Smooth muscle cell (in vitro differentiated cells): Measurements from ENCODE around the gene GABBR2. TPM values are rescaled to one million over a fixed set of nuclear protein-coding genes. Genes with fewer than 3 reads are reported as not detected.

ENCODE experiments used
- DNase-seq: peaks from one replicate; lab custom pipeline; 2025; ENCODE audit not compliant: unreplicated experiment; lab: John Stamatoyannopoulos, UW
- H2AFZ ChIP-seq: fragments of 200-600 bp; sonication (generic); 2 replicates; pipeline ENCODE4 v1.6.0; 2016; ENCODE audit warnings: antibody characterized with exemption, low read depth, mild to moderate bottlenecking
- H3F3A ChIP-seq: fragments of 200-600 bp; sonication (generic); 2 replicates; pipeline ENCODE4 v1.6.0; 2017; ENCODE audit warnings: antibody characterized with exemption, low read depth
- H3K27ac ChIP-seq: fragments of 200-600 bp; sonication (generic); 2 replicates; pipeline ENCODE4 v1.5.1; 2016; ENCODE audit warnings: low read depth, mild to moderate bottlenecking
- H3K27me3 ChIP-seq: fragments of 200-600 bp; sonication (generic); 2 replicates; pipeline ENCODE4 v1.6.1; 2016; ENCODE audit warnings: low read depth, mild to moderate bottlenecking
- H3K36me3 ChIP-seq: fragments of 200-600 bp; sonication (generic); 2 replicates; pipeline ENCODE4 v1.5.1; 2016; ENCODE audit warnings: low read depth
- H3K4me1 ChIP-seq: fragments of 200-600 bp; sonication (generic); 2 replicates; pipeline ENCODE4 v1.5.1; 2016; ENCODE audit warnings: low read depth
- H3K4me2 ChIP-seq: fragments of 200-600 bp; sonication (generic); 2 replicates; pipeline ENCODE4 v1.6.0; 2016; ENCODE audit warnings: mild to moderate bottlenecking
- H3K4me3 ChIP-seq: fragments of 200-600 bp; sonication (generic); 2 replicates; pipeline ENCODE4 v1.5.1; 2016; ENCODE audit warnings: mild to moderate bottlenecking
- H3K79me2 ChIP-seq: fragments of 200-600 bp; sonication (generic); 2 replicates; pipeline ENCODE4 v1.6.0; 2016; ENCODE audit warnings: low read depth, mild to moderate bottlenecking
- H3K9ac ChIP-seq: fragments of 200-600 bp; sonication (generic); 2 replicates; pipeline ENCODE4 v1.6.0; 2016; ENCODE audit warnings: low read depth
- H3K9me3 ChIP-seq: fragments of 200-600 bp; sonication (generic); replicated peaks from 2 replicates; pipeline ENCODE4 v1.5.1; 2016; ENCODE audit warnings: low read depth
- H4K20me1 ChIP-seq: fragments of 200-600 bp; sonication (generic); 2 replicates; pipeline ENCODE4 v1.6.0; 2016; ENCODE audit warnings: low read depth
- CTCF ChIP-seq: fragments of 200-600 bp; sonication (generic); IDR thresholded peaks from 2 replicates; pipeline ENCODE4 v1.5.1; 2017; ENCODE audit warnings: borderline replicate concordance, mild to moderate bottlenecking, antibody characterized with exemption; ENCODE audit not compliant: insufficient read depth, poor library complexity, severe bottlenecking
- WGBS: methylation state at CpG from one replicate; pipeline ENCODE4 v1.1.7; 2016; ENCODE audit warnings: low lambda C conversion rate; 5-methylcytosine and 5-hydroxymethylcytosine counted together
- polyA plus RNA-seq: library from polyadenylated mRNA; unstranded; fragments of >200 nt; fragmentation: Nextera tagmentation; extraction: Ambion mirVana; gene quantifications from 2 replicates; pipeline ENCODE4 v1.2.1, GENCODE V29; 2016
- total RNA-seq: library from RNA; depleted of rRNA; stranded (reverse); fragments of >200 nt; gene quantifications from 2 replicates; pipeline ENCODE4 v1.2.3, GENCODE V29; 2014

Gene GABBR2
- total and polyA plus RNA-seq, 2 experiments from 2014 or later: 0.25 TPM; not detected in 1

GRCh38 chr9:98306384-98307145 lies 402.2 kb downstream of the GABBR2 start:
- no peaks in the 10 kb centered on the region for H3F3A ChIP-seq
- no peak overlapping the region for H2AFZ ChIP-seq
- no peaks in the 10 kb centered on the region for H4K20me1 ChIP-seq
- TF ChIP-seq CTCF: no peak
- no peak overlapping the region for H3K4me2 ChIP-seq
- H3K36me3 ChIP-seq: no peaks in the 10 kb centered on the region
- H3K79me2 ChIP-seq: no peaks in the 10 kb centered on the region
- WGBS: 73% methylated on average over 7 of the region's 7 CpGs
- H3K27me3 ChIP-seq: no peaks in the 10 kb centered on the region
- H3K4me3 ChIP-seq: no peak overlapping the region
- H3K9me3 ChIP-seq: no peaks in the 10 kb centered on the region
- DNase-seq: no peak
- no peak overlapping the region for H3K9ac ChIP-seq
- no peaks in the 10 kb centered on the region for H3K4me1 ChIP-seq
- no peak overlapping the region for H3K27ac ChIP-seq

- Histone ChIP-seq H3F3A (no peaks in the 10 kb centered on the region), H2AFZ (no peak overlapping the region), H3K9ac (no peak overlapping the region), H3K27me3 (no peaks in the 10 kb centered on the region), H3K36me3 (no peaks in the 10 kb centered on the region), H3K9me3 (no peaks in the 10 kb centered on the region), H3K4me3 (no peak overlapping the region), H4K20me1 (no peaks in the 10 kb centered on the region), H3K4me1 (no peaks in the 10 kb centered on the region), H3K4me2 (no peak overlapping the region), H3K79me2 (no peaks in the 10 kb centered on the region), H3K27ac (no peak overlapping the region)
- WGBS: 88% methylated on average over 4 of the region's 4 CpGs
- DNase-seq: no peak
- no peak for TF ChIP-seq CTCF
These were observed 404.4 kb downstream of the GABBR2 start for GRCh38 chr9:98304381-98304780.

- Histone ChIP-seq H3K4me1 (no peaks in the 10 kb centered on the region), H3K79me2 (no peaks in the 10 kb centered on the region), H4K20me1 (no peaks in the 10 kb centered on the region), H3K4me2 (no peak overlapping the region), H3K27ac (no peak overlapping the region), H2AFZ (no peak overlapping the region), H3K9ac (no peak overlapping the region), H3K27me3 (no peaks in the 10 kb centered on the region), H3F3A (no peaks in the 10 kb centered on the region), H3K9me3 (no peaks in the 10 kb centered on the region), H3K4me3 (no peak overlapping the region), H3K36me3 (no peaks in the 10 kb centered on the region)
- 79% methylated on average over 8 of the region's 8 CpGs for WGBS
- DNase-seq: no peak
- TF ChIP-seq CTCF: no peak
These were observed 405.1 kb downstream of the GABBR2 start for GRCh38 chr9:98303633-98304125.
